ENCODE data around the gene TMOD1. TPM values are rescaled to one million over a fixed set of nuclear protein-coding genes. Genes with fewer than 3 reads are reported as not detected.
A peak's percentile ranks its signal among the peaks of the same experiment; 100 is the strongest.
"Not testable (repeated sequence)": the region's sequence is repeated elsewhere in the genome, so short reads cannot be mapped to it uniquely, and the experiment has no call there.

Gene TMOD1
- total RNA-seq, 2 donors from 2014 or later, result 118 to 122 TPM

- no peak overlapping the region for H3K4me3 ChIP-seq
- TF ChIP-seq, protein P1, sequence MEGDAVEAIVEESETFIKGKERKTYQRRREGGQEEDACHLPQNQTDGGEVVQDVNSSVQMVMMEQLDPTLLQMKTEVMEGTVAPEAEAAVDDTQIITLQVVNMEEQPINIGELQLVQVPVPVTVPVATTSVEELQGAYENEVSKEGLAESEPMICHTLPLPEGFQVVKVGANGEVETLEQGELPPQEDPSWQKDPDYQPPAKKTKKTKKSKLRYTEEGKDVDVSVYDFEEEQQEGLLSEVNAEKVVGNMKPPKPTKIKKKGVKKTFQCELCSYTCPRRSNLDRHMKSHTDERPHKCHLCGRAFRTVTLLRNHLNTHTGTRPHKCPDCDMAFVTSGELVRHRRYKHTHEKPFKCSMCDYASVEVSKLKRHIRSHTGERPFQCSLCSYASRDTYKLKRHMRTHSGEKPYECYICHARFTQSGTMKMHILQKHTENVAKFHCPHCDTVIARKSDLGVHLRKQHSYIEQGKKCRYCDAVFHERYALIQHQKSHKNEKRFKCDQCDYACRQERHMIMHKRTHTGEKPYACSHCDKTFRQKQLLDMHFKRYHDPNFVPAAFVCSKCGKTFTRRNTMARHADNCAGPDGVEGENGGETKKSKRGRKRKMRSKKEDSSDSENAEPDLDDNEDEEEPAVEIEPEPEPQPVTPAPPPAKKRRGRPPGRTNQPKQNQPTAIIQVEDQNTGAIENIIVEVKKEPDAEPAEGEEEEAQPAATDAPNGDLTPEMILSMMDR (IDR thresholded peaks at IDR 0.05), result no peak
- H3K27ac ChIP-seq, result peak overlapping the region; percentile 43 to 53
- no peaks in the 10 kb centered on the region for H3K27me3 ChIP-seq
- peaks cover 0 to 25% of the 10 kb centered on the region in 2 donors for H3K4me1 ChIP-seq
- H3K36me3 ChIP-seq, result peaks cover 74% of the 10 kb centered on the region
- no peaks in the 10 kb centered on the region for H3K9me3 ChIP-seq
- no peak for DNase-seq (ENCODE audit: low spot score)
Observed at GRCh38 chr9:97604901-97605645, 103.6 kb downstream of the TMOD1 start.

DNA sequence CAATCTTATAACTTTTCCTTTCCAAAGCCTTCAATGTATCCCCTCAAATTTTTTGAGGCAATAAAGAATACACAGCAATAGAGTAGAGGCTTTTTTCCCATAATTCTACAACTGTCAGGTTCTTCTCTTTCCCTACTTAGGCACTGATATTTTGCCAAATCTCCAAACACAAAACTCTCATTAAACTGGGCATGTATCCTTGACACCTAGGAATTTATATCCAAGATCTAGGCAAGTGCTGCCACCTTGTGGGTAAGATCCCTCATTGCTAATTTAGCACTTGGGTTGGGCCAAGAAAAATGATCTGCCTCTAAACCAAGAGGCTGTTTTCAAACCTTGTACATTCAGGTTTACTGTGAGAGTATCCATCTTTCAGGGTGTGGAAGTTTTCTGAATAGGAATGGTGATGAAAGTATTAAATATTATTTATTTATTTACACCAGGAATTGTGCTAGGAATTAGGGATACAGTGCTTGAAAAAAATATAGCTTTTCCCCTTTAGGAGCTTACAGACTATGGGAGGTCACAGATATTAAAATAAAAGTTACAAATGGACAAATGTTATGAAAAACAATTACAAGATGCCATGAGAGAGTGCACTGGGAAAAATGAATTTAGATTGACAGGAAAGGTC is 114.1 kb downstream of the TMOD1 start:
- peak; percentile 83 for DNase-seq (ENCODE audit: low spot score)
- Histone ChIP-seq H3K9me3 (no peaks in the 10 kb centered on the region), H3K27ac (no peak overlapping the region), H3K27me3 (no peaks in the 10 kb centered on the region), H3K4me3 (no peak overlapping the region), H3K36me3 (peaks cover 28% of the 10 kb centered on the region), H3K4me1 (peaks cover 0 to 6% of the 10 kb centered on the region in 2 donors)
- TF ChIP-seq, protein P1 (IDR thresholded peaks at IDR 0.05), result peak; percentile 49 to 85

DNA sequence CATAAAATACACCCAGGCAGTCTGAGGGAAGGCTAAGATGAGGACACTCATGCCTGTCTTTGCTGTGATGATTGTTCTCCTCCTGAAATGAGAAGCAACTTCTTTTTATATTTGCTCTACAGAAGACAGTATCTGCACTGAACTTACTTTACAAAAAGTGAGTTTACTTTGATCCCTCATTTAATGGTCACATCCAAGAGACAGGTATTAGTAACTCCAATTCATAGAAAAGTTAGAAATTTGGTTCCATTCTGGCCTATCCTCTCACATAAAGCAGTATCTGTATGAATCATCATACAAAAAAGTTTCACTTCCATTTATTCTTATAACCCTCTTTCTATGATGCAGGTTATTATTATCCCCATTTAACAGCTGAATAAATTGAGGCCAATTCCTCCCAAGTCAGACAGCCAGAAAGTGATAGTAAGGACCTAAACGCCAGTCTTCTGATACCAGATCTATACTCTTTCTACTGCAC is 116.5 kb downstream of the TMOD1 start:
- DNase-seq (ENCODE audit: low spot score), result no peak
- peaks cover 32% of the 10 kb centered on the region for H3K36me3 ChIP-seq
- H3K9me3 ChIP-seq, result no peaks in the 10 kb centered on the region
- no peak overlapping the region for H3K4me3 ChIP-seq
- TF ChIP-seq, protein P1 (IDR thresholded peaks at IDR 0.05), result no peak
- H3K4me1 ChIP-seq, result peaks cover 0 to 6% of the 10 kb centered on the region in 2 donors
- H3K27me3 ChIP-seq, result no peaks in the 10 kb centered on the region
- H3K27ac ChIP-seq, result no peak overlapping the region

DNA sequence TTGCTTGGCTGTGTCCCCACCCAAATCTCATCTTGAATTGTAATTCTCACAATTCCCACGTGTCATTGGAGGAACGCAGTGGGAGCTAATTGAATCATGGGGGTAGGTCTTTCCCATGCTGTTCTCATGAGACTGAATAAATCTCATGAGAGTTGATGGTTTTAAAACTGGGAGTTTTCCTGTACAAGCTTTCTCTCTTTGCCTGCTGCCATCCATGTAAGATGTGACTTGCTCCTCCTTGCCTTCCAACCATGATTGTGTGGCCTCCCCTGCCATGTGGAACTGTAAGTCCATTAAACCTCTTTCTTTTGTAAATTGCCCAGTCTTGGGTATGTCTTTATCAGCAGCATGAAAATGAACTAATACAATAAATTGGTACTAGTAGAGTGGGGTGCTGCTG is 118.6 kb downstream of the TMOD1 start:
- H3K27ac ChIP-seq; DNase-seq (ENCODE audit: low spot score); H3K27me3 ChIP-seq; H3K9me3 ChIP-seq; H3K4me1 ChIP-seq; H3K4me3 ChIP-seq: not testable (repeated sequence)
- H3K36me3 ChIP-seq, result peaks cover 35% of the 10 kb centered on the region

GRCh38 chr9:97622483-97622882 is 121.0 kb downstream of the TMOD1 start:
- DNase-seq (ENCODE audit: low spot score); H3K4me3 ChIP-seq; H3K4me1 ChIP-seq; H3K27ac ChIP-seq; H3K27me3 ChIP-seq; H3K9me3 ChIP-seq: not testable (repeated sequence)
- H3K36me3 ChIP-seq, result peaks cover 26% of the 10 kb centered on the region

- no peak overlapping the region for H3K4me3 ChIP-seq
- H3K27me3 ChIP-seq, result no peaks in the 10 kb centered on the region
- H3K9me3 ChIP-seq, result no peaks in the 10 kb centered on the region
- peaks cover 0 to 12% of the 10 kb centered on the region in 2 donors for H3K4me1 ChIP-seq
- no peak for DNase-seq (ENCODE audit: low spot score)
- peak overlapping the region; percentile 41 to 77 for H3K27ac ChIP-seq
- H3K36me3 ChIP-seq, result peaks cover 22% of the 10 kb centered on the region
- TF ChIP-seq, protein P1 (IDR thresholded peaks at IDR 0.05), result no peak
Observed at GRCh38 chr9:97623946-97624345, 122.5 kb downstream of the TMOD1 start.
